Suprapubic skin (tissue), 4 donors: ENCODE measurements around the gene SEMA6A. TPM values are rescaled to one million over a fixed set of nuclear protein-coding genes. Genes with fewer than 3 reads are reported as not detected.

Experiments used
- DNase-seq, 2 donors: peaks; one replicate each; pipeline ENCODE4 v3.0.0-alpha.2; 2019; ENCODE audit warnings: low spot score in 2 of 2
- H3K27ac ChIP-seq: fragments of 200-600 bp; sonication (generic); one replicate; pipeline ENCODE4 v1.5.1; 2019
- H3K27me3 ChIP-seq: fragments of 200-600 bp; sonication (generic); one replicate; pipeline ENCODE4 v1.5.1; 2019
- H3K36me3 ChIP-seq: fragments of 200-600 bp; sonication (generic); one replicate; pipeline ENCODE4 v1.5.1; 2019
- H3K4me1 ChIP-seq: fragments of 200-600 bp; sonication (generic); one replicate; pipeline ENCODE4 v1.5.1; 2019
- H3K4me3 ChIP-seq: fragments of 200-600 bp; sonication (generic); one replicate; pipeline ENCODE4 v1.5.1; 2019; ENCODE audit warnings: mild to moderate bottlenecking
- H3K9me3 ChIP-seq: fragments of 200-600 bp; sonication (generic); one replicate; pipeline ENCODE4 v1.5.1; 2019
- CTCF ChIP-seq, 2 donors: fragments of 200-600 bp in 1 of 2; fragments of 450-650 bp in 1 of 2; sonication (generic) in 1 of 2; IDR thresholded peaks; one replicate each; pipeline ENCODE4 v1.5.1; 2016 to 2019; ENCODE audit warnings: antibody characterized with exemption in 2 of 2, mild to moderate bottlenecking in 1 of 2, moderate library complexity in 1 of 2
- EP300 ChIP-seq: sonication (generic); formaldehyde crosslinking; IDR thresholded peaks from one replicate; pipeline ENCODE4 v1.6.1; 2017; ENCODE audit warnings: antibody characterized with exemption
- POLR2A ChIP-seq, 2 donors: fragments of 450-650 bp; IDR thresholded peaks; one replicate each; pipeline ENCODE4 v1.6.1; 2017; ENCODE audit warnings: antibody characterized with exemption in 2 of 2, mild to moderate bottlenecking in 2 of 2, moderate library complexity in 2 of 2
- POLR2AphosphoS5 ChIP-seq, 3 donors: sonication (generic); formaldehyde crosslinking; IDR thresholded peaks; one replicate each; pipeline ENCODE4 v1.6.1; 2017; ENCODE audit warnings: antibody characterized with exemption in 3 of 3
- WGBS: methylation state at CpG from one replicate; pipeline ENCODE4 v1.1.5; 2018; 5-methylcytosine and 5-hydroxymethylcytosine counted together
- total RNA-seq, 4 donors: library from RNA; depleted of rRNA; stranded (reverse); fragments of >200 nt; gene quantifications; one replicate each; pipeline ENCODE4 v1.1.0, GENCODE V29; 2016

Gene SEMA6A
- total RNA-seq, 4 donors from 2014 or later: 7.4 to 27.8 (median 15.5) TPM

DNA sequence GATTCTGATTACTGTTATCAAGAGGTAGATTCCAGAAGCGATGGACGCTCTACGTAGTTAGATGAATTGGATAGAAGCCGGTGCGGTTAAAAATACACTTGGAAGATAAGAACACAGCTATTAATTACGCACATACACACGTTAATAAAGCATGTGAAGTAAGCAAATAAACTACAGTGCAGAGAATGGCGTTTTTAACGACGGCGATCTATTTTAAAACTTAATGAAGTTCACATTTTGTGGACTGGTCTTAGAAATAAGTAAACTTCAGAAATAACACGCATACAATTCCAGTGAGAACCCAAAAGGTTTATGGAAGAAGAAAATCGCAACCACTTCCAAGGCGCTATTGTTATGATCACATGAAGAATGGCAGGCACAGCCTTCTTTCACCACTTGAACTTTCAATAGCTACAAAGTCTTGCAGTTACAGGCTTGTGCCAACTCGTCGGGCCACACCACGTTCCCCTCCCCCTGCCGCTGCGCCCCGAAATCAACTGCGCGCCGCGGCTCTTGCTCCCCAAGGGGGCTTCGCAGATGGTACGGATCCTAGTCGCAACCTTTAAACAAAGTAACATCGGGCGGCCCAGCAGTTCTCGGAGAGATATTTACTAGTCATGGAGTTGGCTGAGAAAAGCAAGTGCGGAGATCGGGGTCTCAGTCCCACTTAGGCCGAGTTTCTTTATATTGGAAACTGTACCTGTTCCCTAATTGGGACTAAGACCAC is 866 bp upstream of the SEMA6A start:
- TF ChIP-seq CTCF (IDR thresholded peaks at IDR 0.05): no peak
- TF ChIP-seq POLR2AphosphoS5 (IDR thresholded peaks at IDR 0.05): no peak
- no peak for TF ChIP-seq POLR2A (IDR thresholded peaks at IDR 0.05)
- TF ChIP-seq EP300: no peak
- Histone ChIP-seq H3K4me3 (peak overlapping the region; percentile 70), H3K27me3 (peaks cover 24% of the 10 kb centered on the region), H3K27ac (peak overlapping the region; percentile 70), H3K4me1 (peaks cover 45% of the 10 kb centered on the region), H3K9me3 (no peaks in the 10 kb centered on the region), H3K36me3 (no peaks in the 10 kb centered on the region)
- WGBS: under 1% methylated on average over 29 of the region's 33 CpGs
- no peak for DNase-seq

- WGBS: 2% methylated on average over 19 of the region's 61 CpGs
- H3K27me3 ChIP-seq: peaks cover 32% of the 10 kb centered on the region
- TF ChIP-seq CTCF (IDR thresholded peaks at IDR 0.05) (no peak), EP300 (no peak), POLR2A (IDR thresholded peaks at IDR 0.05) (no peak), POLR2AphosphoS5 (IDR thresholded peaks at IDR 0.05) (no peak)
These were observed 789 bp downstream of the SEMA6A start for GRCh38 chr5:116573702-116574366.

DNA sequence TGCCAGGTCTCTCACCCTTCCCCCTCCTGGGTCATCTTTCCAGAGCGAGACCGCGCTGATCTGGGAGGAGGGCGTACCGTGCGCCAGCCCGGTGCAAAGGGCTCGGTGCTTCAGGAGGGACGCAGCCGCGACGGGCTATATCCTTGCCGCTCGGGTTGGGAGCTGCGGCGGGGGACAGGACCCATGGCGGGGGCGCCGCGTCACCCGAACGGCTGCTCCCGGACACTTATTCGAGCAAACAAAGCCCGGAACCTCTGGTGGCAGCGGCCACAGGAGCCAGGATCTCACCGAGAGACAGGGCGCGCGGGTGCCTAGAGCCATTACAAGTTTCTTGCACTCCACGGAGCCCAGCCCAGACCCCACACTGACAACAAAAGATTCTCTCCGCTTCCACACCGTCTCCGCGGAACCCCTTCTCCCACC is 1.3 kb downstream of the SEMA6A start:
- Histone ChIP-seq H3K4me1 (peaks cover 45% of the 10 kb centered on the region), H3K4me3 (peak overlapping the region; percentile 70), H3K36me3 (no peaks in the 10 kb centered on the region), H3K27me3 (peaks cover 32% of the 10 kb centered on the region), H3K27ac (peak overlapping the region; percentile 70), H3K9me3 (no peaks in the 10 kb centered on the region)
- TF ChIP-seq CTCF (IDR thresholded peaks at IDR 0.05) (no peak), EP300 (no peak), POLR2A (IDR thresholded peaks at IDR 0.05) (no peak), POLR2AphosphoS5 (IDR thresholded peaks at IDR 0.05) (no peak)
- DNase-seq: peak in 1 of 2 donors; percentile 70
- whole genome bisulfite sequencing: under 1% methylated on average over 25 of the region's 35 CpGs

More at GRCh38 chr5:116573702-116574366, 789 bp downstream of the SEMA6A start:
- DNase-seq: peak; percentile 69 to 83
- Histone ChIP-seq H3K4me1 (peaks cover 45% of the 10 kb centered on the region), H3K9me3 (no peaks in the 10 kb centered on the region), H3K27ac (peak overlapping the region; percentile 70), H3K36me3 (no peaks in the 10 kb centered on the region), H3K4me3 (peak overlapping the region; percentile 70)

DNA sequence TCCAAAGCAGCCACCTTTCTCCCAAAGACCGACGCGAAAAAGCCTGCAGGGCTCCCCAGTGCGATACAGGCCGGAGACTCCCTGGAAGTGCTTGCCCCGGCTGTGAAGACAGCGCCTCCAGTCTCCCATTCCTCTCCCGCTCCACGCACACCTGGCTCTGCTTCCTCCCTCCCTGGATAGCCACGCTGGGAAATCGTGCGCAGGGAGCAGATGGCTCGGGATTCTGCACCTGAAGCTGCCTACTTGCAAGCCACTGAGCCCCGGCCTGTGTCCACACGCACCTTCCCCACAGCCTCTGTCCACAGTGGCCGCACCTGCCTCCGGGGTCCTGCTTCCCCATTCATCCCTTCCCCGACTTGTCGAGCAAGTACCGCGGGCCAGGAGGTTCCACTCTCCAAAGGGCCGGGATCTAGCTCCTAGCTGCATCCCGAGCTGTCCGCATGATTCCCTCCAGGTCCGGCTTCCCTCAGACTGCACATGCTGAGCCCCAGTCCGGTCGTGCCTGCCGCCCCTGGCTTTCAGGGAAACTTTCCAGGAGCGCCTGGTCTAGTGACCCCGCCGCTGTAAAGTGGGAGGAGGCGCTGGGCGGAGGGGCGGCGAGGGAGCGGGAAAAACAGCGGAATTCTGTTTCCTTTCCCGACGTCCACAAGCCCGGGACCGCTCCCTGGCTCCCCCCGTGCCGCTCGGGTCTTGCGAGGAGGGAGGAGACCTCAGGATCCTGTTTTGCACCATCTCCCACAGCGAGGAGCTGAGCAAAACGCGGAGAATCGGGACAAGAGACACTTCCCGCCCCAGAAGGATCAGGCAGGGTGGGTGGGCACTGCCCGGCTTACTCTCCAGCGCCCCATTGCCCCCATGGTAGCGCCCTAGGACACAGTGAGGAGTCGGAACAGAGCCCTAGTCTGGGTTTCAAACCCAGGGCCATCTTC is 2.0 kb downstream of the SEMA6A start:
- Histone ChIP-seq H3K27me3 (peaks cover 32% of the 10 kb centered on the region), H3K9me3 (no peaks in the 10 kb centered on the region), H3K4me3 (peak overlapping the region; percentile 70), H3K4me1 (peaks cover 45% of the 10 kb centered on the region), H3K36me3 (no peaks in the 10 kb centered on the region), H3K27ac (peak overlapping the region; percentile 70)
- TF ChIP-seq POLR2AphosphoS5 (IDR thresholded peaks at IDR 0.05) (no peak), EP300 (no peak), CTCF (IDR thresholded peaks at IDR 0.05) (no peak), POLR2A (IDR thresholded peaks at IDR 0.05) (no peak)
- DNase-seq: peak; percentile 71 to 84
- WGBS: 5% methylated on average over 50 of the region's 54 CpGs
